ENCODE results near the gene U2AF2.

The U2AF2 gene

DNA sequence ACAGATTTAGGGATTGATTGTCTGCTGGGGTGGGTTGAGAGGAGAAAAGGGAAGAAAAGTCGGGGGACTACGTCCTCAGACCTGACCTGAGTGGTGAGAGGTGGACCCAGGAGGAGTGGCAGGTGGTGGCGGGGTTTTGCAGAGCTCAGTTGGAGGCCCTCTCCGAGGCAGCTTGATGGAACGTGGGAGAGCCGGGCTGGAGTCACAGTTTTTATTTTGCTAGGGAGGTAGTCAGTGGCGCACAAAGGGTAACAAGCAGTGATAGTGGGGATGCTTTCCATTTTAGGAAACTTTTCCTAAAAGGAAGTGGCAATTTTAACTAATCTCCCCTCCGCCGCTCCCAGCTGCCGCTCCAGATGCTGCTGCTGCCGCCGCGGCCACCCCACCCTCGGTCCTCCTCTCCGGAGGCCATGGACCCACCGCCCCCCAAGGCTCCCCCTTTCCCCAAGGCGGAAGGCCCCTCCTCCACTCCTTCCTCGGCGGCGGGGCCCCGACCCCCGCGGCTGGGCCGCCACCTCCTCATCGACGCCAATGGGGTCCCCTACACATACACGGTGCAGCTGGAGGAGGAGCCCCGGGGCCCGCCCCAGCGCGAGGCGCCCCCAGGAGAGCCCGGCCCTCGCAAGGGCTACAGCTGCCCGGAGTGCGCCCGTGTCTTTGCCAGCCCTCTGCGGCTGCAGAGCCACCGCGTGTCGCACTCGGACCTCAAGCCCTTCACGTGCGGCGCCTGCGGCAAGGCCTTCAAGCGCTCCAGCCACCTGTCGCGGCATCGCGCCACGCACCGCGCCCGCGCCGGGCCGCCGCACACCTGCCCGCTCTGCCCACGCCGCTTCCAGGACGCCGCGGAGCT lies 12.5 kb upstream of the U2AF2 start:
- in situ Hi-C loops (cut with HindIII; ENCODE audit: low sequenced_read_pairs): no loop called here

GRCh38 chr19:55643003-55643886 lies 11.6 kb upstream of the U2AF2 start, which contains the start of gene ZNF581:
ZNF581 (plus strand) TSS chr19:55643649; CDS start chr19:55644572, 923 bp downstream.
- in situ Hi-C loops (cut with HindIII; ENCODE audit: low sequenced_read_pairs): no loop called here

DNA sequence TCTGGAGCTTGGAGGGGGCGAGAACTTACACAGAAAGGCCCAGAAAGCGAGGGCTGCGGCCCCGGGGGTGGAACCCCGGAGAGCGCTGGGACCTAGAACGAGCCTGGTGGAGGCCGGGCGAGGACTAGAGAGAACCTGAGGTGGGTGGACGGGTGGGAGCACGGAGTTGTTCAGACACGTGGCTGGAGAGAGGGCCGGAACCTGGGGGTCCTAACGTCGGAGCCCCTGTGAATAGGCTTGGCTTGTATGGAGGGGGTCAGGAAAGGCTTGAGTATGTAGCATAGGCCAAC lies 11.0 kb upstream of the U2AF2 start:
- in situ Hi-C loops (cut with HindIII; ENCODE audit: low sequenced_read_pairs): no loop called here

GRCh38 chr19:55644191-55644833 lies 10.5 kb upstream of the U2AF2 start:
- in situ Hi-C loops (cut with HindIII; ENCODE audit: low sequenced_read_pairs): no loop called here

- in situ Hi-C loops (cut with HindIII; ENCODE audit: low sequenced_read_pairs): no loop called here
Measured at GRCh38 chr19:55644842-55645511, 9.9 kb upstream of the U2AF2 start.

DNA sequence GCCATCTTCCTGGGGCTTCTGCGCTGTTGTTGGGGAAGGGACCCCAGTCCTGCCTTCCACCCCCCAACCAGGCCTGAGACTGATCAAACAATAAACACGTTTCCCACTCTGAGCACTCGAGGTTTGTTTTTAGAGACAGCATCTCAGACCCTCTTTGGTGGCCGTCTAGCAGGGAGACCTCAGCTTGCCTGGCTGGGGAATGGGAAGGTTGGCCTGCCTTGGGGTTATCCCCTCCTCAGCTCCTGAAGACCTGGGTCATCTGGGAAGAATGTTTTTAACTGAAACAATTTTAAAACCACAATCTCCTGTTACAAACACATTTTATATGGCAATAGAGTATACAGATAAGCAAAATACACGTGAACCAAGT lies 9.3 kb upstream of the U2AF2 start:
- in situ Hi-C loops (cut with HindIII; ENCODE audit: low sequenced_read_pairs): no loop called here

DNA sequence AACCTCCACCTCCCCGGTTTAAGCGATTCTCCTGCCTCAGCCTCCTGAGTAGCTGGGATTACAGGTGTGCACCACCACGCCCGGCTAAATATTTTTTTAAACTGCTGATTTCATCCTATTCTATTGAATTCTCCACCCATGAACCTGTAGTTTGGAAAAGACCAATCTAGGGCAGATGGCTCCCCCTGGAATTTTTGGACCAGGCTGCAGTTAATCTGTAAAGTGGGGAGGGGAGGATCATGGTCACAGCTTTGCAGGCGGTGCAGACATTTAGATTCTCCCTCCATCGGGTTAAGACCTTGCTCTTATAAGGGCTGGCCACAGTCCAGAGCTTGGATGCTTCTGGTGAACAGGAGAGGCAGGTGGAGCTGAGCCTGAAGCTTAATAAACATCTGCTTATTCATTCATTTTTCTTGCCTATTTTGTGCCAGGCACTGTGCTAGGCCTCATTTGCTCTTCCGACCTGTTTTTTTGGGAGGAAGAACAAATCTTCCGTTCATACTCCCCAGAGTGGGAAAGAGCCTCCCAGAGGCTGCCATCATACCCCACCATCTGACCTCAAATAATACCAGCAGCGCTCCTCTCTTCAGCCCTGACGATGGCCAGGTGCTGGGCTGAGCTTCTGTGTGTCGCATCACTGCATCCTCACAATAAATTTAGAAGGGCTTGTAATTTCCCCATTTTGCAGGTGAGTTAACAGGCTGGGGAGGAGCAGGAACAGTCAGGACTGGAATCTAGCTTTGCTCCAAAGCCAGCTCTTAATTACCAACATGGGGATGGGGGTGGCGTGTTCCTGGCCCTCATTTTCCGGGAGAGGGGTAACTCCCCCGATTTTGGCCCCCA lies 7.7 kb upstream of the U2AF2 start:
- in situ Hi-C loops (cut with HindIII; ENCODE audit: low sequenced_read_pairs): no loop called here

GRCh38 chr19:55647732-55648584 lies 6.9 kb upstream of the U2AF2 start, which contains the start of gene CCDC106:
CCDC106 (plus strand) TSS chr19:55648212; CDS start chr19:55649047, 835 bp downstream.
- in situ Hi-C loops (cut with HindIII; ENCODE audit: low sequenced_read_pairs): no loop called here

DNA sequence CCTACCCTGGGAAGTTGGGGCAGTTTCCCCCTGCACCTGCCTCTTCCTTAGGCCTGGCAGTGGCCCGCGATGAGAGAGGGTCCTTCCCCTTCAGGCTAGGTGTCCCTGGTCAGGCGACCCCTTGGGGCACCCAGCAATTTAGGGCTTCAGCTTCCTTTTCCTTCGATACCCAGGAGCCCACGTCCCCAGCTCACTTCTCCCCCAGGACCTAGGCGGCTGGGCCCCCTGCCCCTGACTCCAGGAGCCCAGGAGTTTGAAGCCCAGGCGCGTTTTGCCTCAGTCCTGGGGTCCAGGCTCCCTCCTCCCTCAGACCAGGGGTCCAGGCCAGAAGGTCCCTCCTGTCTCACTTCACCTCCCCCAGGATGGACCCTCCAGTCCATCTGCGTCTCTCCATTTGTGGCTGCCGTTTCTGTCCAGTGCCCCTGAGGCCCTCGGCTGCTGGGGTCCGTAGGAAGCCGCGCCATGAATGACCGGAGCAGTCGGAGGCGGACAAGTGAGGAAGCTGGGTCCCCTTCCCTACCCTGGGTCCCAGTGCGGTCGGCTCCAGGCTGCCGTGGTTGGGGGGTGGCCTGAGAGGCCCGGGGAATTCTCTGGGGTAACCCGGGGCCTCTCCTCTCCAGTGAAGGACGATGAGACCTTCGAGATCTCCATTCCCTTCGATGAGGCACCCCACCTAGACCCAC lies 6.1 kb upstream of the U2AF2 start:
- in situ Hi-C loops (cut with HindIII; ENCODE audit: low sequenced_read_pairs): no loop called here

DNA sequence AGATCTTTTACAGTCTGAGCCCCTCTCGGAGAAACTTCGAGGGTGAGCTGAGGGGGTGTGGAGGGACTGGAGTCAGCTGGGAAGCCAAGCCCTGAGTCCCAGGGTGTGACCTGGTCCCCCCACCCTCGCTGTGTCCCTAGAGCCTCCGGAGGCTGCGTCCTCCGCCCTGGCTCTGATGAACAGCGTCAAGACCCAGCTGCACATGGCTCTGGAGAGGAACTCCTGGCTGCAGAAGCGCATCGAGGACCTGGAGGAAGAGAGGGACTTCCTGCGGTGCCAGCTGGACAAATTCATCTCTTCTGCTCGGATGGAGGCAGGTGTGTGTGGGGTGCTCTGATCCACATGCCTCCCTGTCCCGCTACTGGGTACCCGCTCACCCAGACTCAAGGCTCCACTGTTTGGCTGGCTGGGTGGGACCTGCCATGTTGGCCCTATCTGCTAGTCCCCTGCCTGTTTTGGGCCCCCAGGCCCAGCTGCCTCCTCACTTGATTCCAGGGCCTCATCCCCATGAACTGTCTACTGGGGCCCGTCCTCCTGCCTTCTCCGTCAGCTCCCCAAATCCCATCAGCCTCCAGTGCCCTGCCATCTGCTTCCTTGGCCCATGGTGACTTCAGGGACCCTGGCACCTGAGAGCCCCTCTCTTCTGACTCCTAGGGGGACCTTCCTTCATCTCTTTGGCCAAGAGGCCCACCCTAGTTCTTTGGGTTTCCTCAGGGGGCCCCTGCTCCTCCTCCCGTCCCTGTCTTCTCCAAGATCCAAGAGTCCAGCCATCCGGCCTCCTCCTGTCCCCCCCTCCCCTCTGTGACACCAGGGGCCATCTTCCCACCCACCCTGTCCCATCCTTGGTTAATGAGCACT lies 5.3 kb upstream of the U2AF2 start:
- in situ Hi-C loops (cut with HindIII; ENCODE audit: low sequenced_read_pairs): no loop called here

DNA sequence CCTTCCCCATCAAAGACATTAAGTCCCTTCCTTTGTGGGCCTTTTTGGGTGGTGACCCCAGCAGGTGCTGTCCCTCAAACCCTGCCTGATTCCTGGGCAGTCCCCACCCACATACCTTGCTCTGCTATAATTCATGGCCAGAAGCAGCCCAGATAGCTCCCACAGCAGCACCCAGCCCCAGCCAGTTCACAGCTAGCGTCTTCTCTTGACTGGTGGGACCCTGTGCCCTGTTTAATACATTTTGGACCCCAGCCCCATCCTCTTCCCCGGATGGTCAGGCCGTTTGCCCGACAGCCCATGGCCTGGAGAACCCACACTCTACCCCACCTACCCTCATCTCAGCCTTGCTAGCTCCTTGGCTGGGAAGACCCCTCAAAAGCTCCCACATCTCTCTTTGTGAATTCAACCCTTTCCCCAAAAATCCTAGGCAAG lies 4.7 kb upstream of the U2AF2 start:
- in situ Hi-C loops (cut with HindIII; ENCODE audit: low sequenced_read_pairs): no loop called here

DNA sequence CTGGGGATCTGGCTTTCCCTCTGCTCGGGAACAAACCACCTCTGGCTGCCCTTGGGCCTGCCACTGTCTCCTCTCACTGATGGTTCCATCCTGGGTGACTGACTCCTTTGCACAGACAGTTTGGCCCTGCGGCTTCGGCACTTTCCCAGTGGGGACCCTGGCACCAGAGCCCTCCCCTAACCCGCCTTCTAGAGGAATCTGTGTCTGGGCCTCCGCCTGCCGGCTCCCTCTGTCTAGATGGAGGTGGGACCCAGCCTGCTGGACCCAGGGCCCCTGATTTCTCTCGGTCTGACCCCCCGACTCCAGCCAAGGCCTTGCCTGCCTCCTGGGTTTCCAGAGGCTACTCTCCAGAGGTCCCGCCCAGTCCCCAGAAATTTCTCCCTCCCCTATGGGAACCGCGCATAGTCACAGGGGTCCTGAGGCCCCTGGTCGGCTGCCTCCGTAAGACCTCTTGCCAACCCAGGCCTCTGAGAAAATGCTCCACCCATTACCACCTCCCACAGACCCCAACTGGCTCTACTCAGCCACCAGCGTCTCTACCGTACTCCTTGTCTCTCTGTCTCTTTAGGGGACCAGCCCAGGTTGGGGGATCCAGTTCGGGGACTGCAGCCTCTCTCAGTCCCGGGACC lies 4.1 kb upstream of the U2AF2 start:
- in situ Hi-C loops (cut with HindIII; ENCODE audit: low sequenced_read_pairs): no loop called here

- in situ Hi-C loops (cut with HindIII; ENCODE audit: low sequenced_read_pairs): no loop called here
Measured at GRCh38 chr19:55651236-55651635, 3.6 kb upstream of the U2AF2 start.

GRCh38 chr19:55652311-55653128 lies 2.3 kb upstream of the U2AF2 start:
- in situ Hi-C loops (cut with HindIII; ENCODE audit: low sequenced_read_pairs): no loop called here

DNA sequence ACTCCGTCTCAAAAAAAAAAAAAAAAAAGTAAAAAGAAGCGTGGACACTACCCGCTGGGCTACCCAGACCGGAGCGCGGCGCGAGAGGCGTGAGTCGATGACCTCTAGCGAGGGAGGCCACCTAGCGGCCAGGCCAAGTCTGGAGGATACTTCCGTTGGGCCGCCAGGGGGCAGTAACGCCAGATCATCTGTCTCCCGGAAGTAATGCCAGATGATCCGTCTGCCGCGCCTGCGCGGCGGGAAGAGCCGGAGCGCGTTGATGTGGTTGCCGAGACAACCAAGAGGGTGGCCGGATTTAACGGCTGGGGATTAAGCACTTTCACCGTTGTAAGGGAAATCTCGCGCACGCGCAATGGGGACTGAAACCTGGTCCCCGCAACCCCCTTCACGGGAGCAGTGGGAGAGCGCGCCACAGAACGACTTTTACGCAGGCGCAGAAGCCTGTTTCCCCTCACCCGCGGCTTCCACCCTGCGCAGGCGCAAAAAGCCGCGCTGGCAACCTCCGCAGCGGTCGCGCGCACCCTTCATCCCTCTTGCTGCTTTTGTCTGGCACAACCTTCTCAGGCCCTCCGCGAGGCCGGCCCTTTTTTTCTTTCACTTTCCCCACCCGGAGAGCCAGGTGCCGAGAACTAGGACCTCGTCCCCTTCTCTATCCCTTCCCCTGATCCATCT lies 1.0 kb upstream of the U2AF2 start:
- in situ Hi-C loops (cut with HindIII; ENCODE audit: low sequenced_read_pairs): no loop called here

Data from DLD1 (cell line).